GM19023 (cell line): ENCODE data around the gene PHKA2.
"Not testable (repeated sequence)": the region's sequence is repeated elsewhere in the genome, so short reads cannot be mapped to it uniquely, and the experiment has no call there.

Experiments used
- ATAC-seq: cut with Tn5 transposase; IDR thresholded peaks from one replicate; pipeline ENCODE4 v1.9.1; 2021; ENCODE audit warnings: mild to moderate bottlenecking, moderate library complexity; ENCODE audit not compliant: unreplicated experiment

The PHKA2 gene

DNA sequence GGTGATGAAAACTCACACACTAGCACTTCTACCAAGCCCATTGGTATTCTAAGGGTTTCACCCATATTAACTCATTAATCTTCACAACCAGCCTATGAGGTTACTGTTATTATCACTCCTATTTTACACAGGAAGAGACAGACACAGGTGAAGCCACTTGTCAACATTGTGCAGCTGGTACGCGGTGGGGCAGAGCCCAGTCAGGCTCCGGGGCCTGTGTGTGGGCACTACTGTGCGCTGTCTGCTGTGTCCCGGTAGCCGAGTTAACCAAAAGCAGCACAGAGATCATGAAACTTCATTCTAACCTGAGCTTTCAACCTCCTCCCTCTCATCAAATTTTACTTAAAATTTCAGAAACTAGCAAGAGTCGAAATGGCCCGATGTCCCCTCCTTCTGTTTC, 111.3 kb downstream of the PHKA2 start:
- ATAC-seq = no peak

DNA sequence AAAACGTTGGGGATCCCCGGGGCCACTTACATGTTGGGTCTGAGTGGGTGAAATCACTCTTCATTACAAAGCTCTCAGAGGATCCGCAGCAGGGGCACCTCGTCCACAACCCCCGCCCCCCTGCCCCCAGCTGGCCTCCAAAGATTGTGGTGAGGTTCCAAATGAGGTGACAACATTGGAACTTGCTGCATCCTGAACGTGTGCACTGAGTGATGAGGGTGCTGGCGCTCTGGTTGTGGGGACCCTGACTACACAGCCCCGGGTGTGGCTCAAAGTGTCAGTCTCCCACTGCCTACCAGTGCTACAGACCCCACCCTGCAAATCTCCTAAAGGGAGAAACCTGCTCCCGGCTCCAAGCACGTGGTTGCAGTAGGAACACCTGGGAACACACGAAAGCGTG, 111.9 kb downstream of the PHKA2 start:
- no peak for ATAC-seq

GRCh38 chrX:18871161-18871890, 112.6 kb downstream of the PHKA2 start:
- ATAC-seq = no peak

DNA sequence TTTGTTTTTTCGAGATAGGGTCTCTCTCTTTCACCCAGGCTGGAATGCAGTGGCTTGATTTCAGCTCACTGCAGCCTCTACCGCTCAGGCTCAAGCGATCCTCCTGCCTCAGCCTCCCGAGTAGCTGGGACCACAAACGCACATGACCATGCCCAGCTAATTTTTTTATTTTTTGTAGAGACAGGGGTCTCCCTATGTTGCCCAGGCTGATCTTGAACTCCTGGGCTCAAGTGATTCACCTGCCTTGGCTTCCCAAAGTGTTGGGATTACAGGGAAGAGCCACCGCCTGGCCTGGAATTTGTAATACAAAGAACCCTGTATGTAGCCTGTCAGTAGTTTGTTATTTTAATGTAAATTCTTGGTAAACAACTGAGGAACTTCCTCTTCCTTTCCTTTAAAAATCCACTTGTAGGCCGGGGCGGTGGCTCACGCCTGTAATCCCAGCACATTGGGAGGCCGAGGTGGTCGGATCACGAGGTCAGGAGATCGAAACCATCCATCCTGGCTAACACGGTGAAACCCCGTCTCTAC, 119.5 kb downstream of the PHKA2 start:
- ATAC-seq = no peak

GRCh38 chrX:18861511-18861910, 122.4 kb downstream of the PHKA2 start:
- ATAC-seq = no peak

DNA sequence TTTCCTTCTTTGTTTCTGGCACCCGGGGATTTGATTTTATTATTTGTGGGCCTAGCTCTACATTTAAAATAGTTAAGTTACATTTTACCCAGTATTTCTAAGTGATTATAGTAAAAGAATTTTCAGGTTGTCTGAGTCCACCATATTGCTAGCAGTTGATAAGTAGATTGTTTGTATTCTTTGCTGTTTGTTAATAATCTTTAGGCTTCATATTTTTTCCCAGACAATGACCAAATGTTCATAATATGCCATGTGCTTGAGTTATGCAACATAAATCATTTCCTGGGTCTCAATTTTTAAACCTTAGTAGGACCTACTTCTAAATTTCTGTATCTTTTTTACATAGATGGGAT, 127.3 kb downstream of the PHKA2 start:
- ATAC-seq = no peak

DNA sequence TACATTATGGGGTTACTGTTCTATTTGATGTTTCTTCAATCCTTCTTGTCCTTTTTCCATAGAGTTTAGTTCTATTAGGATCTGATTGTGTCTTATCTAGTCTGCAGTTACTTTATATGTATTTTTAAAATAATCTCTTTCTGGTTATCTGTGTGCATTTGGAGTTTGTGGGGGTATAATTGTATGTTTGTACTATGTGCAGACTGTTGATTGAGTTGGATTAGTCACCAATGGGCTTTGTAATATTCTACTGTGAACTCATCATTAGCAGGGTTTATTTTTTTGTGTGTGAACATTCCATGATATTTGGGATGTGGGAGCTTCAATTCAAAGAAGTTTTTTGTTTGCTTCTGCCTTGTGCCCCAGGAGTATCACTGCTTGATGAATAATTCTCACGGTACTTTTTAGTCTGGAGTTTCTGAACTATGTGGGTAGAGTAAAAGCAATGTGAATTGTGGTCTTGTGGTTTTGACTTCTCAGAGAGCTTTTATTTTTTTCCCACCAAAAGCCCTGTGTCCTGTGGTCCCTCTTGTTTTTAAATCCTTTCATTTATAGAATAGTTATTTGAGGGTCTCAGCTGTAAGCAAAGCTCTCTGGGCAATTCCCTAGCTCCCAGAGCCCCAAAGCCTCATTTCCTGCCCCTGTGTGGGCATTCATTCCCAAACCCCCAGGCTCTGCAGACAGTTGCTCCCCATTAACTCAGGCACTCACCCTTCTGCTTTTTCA, 127.8 kb downstream of the PHKA2 start:
- peak; percentile 89 for ATAC-seq

- not testable (repeated sequence) for ATAC-seq
Measured at GRCh38 chrX:18847901-18848300, 136.0 kb downstream of the PHKA2 start.
